Tibial artery (tissue), 4 donors: Measurements from ENCODE around the gene MIR17HG.

Source experiments
- DNase-seq, 2 donors: peaks; one replicate each; pipeline ENCODE4 v3.0.0-alpha.2; 2019
- H3K27ac ChIP-seq, 2 donors: fragments of 200-600 bp; sonication (generic) in 1 of 2; 1 replicate in 1 of 2; 2 replicates in 1 of 2; pipeline ENCODE4 v1.5.1; 2018 to 2019; ENCODE audit warnings: mild to moderate bottlenecking in 1 of 2
- H3K27me3 ChIP-seq, 2 donors: fragments of 200-600 bp; sonication (generic) in 1 of 2; one replicate each; pipeline versions ENCODE4 v1.5.1 to v1.6.0; 2016 to 2019
- H3K36me3 ChIP-seq, 3 donors: fragments of 200-600 bp; sonication (generic) in 2 of 3; one replicate each; pipeline ENCODE4 v1.5.1; 2016 to 2019; ENCODE audit warnings: mild to moderate bottlenecking in 2 of 3
- H3K4me1 ChIP-seq, 4 donors: fragments of 200-600 bp; sonication (generic) in 2 of 4; 1 replicate in 3 of 4; 2 replicates in 1 of 4; pipeline ENCODE4 v1.5.1; 2016 to 2019
- H3K4me3 ChIP-seq, 2 donors: fragments of 200-600 bp; sonication (generic) in 1 of 2; 1 replicate in 1 of 2; 2 replicates in 1 of 2; pipeline ENCODE4 v1.5.1; 2018 to 2019; ENCODE audit warnings: mild to moderate bottlenecking in 2 of 2
- H3K9me3 ChIP-seq, 3 donors: fragments of 200-600 bp; sonication (generic) in 1 of 3; one replicate each; pipeline ENCODE4 v1.5.1; 2016 to 2019
- intact Hi-C: fragments of 100-400 bp; cut with DNase I; formaldehyde crosslinking; loops from one replicate; pipeline ENCODE4 v1.15.0; 2023; ENCODE audit warnings: low total_unique reads
- TF ChIP-seq, protein P1 (sequence below), 2 experiments: fragments of 200-600 bp in 1 of 2; fragments of 450-650 bp in 1 of 2; IDR thresholded peaks; one replicate each; pipeline ENCODE4 v1.5.1; 2017 to 2019; ENCODE audit warnings: antibody characterized with exemption in 2 of 2, mild to moderate bottlenecking in 1 of 2, moderate library complexity in 1 of 2

MIR17HG gene

DNA sequence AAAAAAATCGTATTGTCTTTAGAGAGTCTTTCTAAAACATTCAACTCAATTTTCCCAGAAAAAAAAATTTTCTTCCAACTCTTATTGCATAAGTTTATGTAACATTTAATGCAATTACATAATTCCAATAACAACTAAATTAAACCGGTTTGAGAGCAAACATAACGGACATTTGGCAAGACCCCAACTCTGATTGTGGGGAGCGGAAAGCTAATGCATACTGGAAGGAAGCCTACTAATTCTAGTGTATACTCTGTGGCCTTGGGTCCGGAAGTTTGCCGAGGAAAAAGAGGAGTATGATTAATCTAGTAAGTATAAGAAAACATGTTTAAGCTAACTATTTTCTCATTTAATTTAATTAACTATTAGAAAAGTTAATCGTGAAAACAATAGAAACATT lies 21.3 kb upstream of the MIR17HG start:
- intact Hi-C loops = no loop called here
- no peak for DNase-seq
- H3K27me3 ChIP-seq = no peaks in the 10 kb centered on the region

DNA sequence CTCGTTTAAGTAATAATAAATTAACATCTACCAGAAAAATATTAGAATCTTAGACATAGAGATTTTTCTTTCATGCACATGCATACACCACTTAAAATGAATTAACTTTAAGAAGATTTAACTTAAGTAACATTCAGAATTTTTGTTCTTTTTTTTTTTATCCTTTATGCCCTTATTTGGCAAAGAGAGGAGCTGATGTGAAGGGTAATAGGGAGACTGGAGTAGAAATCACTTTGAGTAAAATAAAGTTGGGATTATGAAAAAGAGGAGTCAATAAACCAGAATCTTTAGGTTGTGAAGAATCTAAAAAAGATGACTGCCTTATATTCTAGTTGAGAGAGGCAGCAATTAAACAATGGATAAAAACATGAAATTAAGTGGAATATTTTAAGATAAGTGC lies 18.8 kb upstream of the MIR17HG start:
- DNase-seq = no peak
- TF ChIP-seq, protein P1, sequence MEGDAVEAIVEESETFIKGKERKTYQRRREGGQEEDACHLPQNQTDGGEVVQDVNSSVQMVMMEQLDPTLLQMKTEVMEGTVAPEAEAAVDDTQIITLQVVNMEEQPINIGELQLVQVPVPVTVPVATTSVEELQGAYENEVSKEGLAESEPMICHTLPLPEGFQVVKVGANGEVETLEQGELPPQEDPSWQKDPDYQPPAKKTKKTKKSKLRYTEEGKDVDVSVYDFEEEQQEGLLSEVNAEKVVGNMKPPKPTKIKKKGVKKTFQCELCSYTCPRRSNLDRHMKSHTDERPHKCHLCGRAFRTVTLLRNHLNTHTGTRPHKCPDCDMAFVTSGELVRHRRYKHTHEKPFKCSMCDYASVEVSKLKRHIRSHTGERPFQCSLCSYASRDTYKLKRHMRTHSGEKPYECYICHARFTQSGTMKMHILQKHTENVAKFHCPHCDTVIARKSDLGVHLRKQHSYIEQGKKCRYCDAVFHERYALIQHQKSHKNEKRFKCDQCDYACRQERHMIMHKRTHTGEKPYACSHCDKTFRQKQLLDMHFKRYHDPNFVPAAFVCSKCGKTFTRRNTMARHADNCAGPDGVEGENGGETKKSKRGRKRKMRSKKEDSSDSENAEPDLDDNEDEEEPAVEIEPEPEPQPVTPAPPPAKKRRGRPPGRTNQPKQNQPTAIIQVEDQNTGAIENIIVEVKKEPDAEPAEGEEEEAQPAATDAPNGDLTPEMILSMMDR (IDR thresholded peaks at IDR 0.05) = no peak
- intact Hi-C loops = no loop called here
- H3K27ac ChIP-seq = no peak overlapping the region
- H3K4me1 ChIP-seq = no peaks in the 10 kb centered on the region
- H3K4me3 ChIP-seq = no peak overlapping the region
- no peaks in the 10 kb centered on the region for H3K9me3 ChIP-seq
- no peaks in the 10 kb centered on the region for H3K27me3 ChIP-seq
- no peaks in the 10 kb centered on the region for H3K36me3 ChIP-seq

More for the DNA sequence above, 21.3 kb upstream of the MIR17HG start:
- no peaks in the 10 kb centered on the region for H3K36me3 ChIP-seq
- no peaks in the 10 kb centered on the region for H3K9me3 ChIP-seq
- no peak overlapping the region for H3K4me3 ChIP-seq
- no peaks in the 10 kb centered on the region for H3K4me1 ChIP-seq
- no peak overlapping the region for H3K27ac ChIP-seq
- TF ChIP-seq, protein P1 (IDR thresholded peaks at IDR 0.05) = no peak

DNA sequence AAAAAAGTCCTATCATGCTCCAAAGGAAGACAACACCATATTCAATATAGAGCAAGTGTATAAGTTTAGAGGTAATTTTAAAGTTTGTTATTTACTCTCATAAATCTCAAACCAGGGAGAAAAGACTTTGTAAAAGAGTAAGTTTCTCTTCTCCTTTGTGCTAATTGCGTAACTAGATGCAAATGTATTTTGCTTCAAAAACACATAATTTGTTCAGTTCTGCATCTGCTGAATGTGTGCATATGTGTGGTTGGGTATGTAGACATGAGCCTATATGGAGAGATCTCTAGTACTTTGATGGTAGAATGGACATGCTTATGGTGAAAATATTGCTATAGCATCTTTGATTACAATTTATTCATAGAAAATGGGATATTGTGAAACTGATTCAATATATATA lies 17.8 kb upstream of the MIR17HG start:
- TF ChIP-seq, protein P1 (IDR thresholded peaks at IDR 0.05) = no peak

DNA sequence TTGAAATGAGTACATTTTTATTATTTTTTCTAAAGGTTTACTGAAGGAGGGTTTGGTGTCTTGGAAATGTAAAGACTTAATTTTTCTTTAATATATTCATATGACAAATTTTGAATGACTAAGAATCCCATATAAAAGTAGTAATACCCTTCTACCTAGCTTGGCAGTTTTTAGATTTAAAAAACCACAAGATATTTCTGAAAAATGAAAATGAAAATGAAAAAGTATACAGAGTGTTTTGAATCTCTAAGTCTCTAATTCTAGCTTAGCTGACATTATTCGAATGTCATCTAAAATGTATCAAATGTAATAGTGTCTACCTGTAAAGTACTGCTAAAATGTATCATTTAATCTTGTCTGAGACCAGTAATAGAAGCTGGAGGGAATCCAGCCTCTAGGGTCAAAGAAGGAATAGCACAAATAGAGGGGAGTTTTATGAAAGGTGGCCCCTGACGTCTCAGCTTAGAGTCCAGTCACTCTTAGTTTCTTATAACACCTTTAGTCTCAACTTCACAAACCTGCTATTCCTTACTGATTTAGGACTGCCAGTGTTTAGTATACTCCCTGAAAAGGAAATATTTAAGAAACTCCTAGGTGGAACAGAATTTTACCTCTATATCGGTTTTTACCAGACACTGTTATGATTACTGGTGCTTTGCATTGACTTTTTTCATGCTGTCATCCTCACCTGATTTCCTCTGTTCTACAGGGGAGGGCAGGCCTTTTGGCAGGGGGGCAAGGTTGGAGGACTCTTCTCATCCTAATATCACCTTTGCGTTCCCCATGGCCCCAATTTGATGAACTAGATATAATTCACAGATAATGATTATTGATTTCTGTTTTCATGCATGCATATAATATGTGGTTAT lies 16.2 kb upstream of the MIR17HG start:
- Histone ChIP-seq H3K27ac (no peak overlapping the region), H3K9me3 (no peaks in the 10 kb centered on the region), H3K4me3 (no peak overlapping the region), H3K4me1 (no peaks in the 10 kb centered on the region), H3K36me3 (no peaks in the 10 kb centered on the region), H3K27me3 (no peaks in the 10 kb centered on the region)
- TF ChIP-seq, protein P1 (IDR thresholded peaks at IDR 0.05) = no peak
- intact Hi-C loops = no loop called here
- no peak for DNase-seq

More for the DNA sequence above, 17.8 kb upstream of the MIR17HG start:
- DNase-seq = no peak
- no peaks in the 10 kb centered on the region for H3K36me3 ChIP-seq
- H3K4me1 ChIP-seq = no peaks in the 10 kb centered on the region
- no peak overlapping the region for H3K4me3 ChIP-seq
- intact Hi-C loops = no loop called here
- H3K27me3 ChIP-seq = no peaks in the 10 kb centered on the region
- no peaks in the 10 kb centered on the region for H3K9me3 ChIP-seq
- H3K27ac ChIP-seq = no peak overlapping the region

DNA sequence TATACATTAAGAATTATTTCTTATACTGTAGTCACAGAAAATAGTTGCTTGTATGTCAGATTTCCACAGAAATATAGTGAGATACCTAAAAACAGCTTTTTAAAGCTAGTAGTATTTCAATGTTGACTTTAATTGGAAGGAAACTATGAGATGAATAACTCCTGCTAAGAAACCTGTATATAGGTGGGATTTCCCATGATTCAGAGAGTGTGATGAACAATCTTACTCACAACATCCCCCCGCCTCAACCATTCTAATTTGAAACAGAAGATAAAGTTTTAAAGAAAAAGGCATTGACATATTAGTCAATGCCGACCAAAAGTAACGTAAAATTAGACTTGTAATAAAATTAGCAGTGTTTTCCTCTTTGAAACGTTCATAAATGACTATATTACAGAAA lies 1.4 kb upstream of the MIR17HG start:
- peaks cover 0 to 8% of the 10 kb centered on the region in 2 donors for H3K27me3 ChIP-seq
- no peak overlapping the region for H3K27ac ChIP-seq
- DNase-seq = no peak
- peaks cover 0 to 24% (median 10%) of the 10 kb centered on the region in 4 donors for H3K4me1 ChIP-seq
- peaks cover 8 to 16% (median 9%) of the 10 kb centered on the region in 3 donors for H3K36me3 ChIP-seq
- H3K9me3 ChIP-seq = no peaks in the 10 kb centered on the region
- no peak overlapping the region for H3K4me3 ChIP-seq
- TF ChIP-seq, protein P1 (IDR thresholded peaks at IDR 0.05) = no peak
- intact Hi-C loops = no loop called here
